ENCODE results near the gene USP34.

DNA sequence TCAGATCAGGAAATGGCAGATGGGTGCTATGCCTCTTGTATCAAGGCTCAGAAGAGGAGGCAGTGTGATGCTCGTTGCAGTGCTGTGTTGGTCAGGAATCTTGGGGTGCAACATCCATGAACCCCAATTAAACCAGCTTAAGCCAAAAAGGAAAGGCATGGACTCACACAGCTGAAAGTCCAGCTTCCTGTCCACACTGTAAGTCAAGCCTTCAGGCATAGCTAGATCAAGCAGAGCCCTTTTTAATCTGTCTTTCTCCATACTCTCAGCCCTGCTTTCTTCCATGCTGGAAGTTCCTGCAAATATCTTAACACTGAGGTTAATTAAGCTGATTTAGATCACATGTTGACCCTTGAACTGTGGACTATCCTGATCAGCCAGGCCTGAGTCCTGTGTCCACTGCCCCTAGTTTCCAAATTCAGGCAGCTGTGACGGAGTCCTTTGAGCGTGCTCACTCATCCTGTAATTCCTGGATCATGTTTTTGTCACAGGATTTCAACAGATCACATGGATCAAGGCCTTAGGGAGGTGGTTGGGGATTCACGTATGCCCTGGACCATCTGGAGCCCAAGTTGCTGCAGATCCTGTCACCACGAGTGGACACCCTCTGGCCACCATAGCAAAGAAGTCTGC is 313.4 kb downstream of the USP34 start:
- TF ChIP-seq EZH2 (IDR thresholded peaks at IDR 0.05) (no peak), POLR2AphosphoS5 (IDR thresholded peaks at IDR 0.05; ENCODE audit: borderline replicate concordance, low read depth, low read length) (no peak), FOXP2 (optimal IDR thresholded peaks at IDR 0.05; ENCODE audit: control extremely low read depth, extremely low read length, insufficient read depth) (no peak)
